Astrocyte of the spinal cord (primary cell): ENCODE measurements around the gene CCDC141.
"Not testable (repeated sequence)": the region's sequence is repeated elsewhere in the genome, so short reads cannot be mapped to it uniquely, and the experiment has no call there.

Experiments used
- DNase-seq: peaks from one replicate; pipeline ENCODE4 v3.0.0; 2011; ENCODE audit warnings: low read depth, low spot score
- H3K4me3 ChIP-seq: 2 replicates; pipeline ENCODE4 v1.5.1; 2011; ENCODE audit warnings: low read depth, mild to moderate bottlenecking, low read length, moderate library complexity
- CTCF ChIP-seq: IDR thresholded peaks from 2 replicates; pipeline ENCODE4 v1.5.1; 2012; ENCODE audit warnings: low read depth, mild to moderate bottlenecking, low read length, inconsistent platforms
- in situ Hi-C: cut with HindIII; loops from 2 replicates; pipeline ENCODE4 v1.10.0; 2017; ENCODE audit warnings: low sequenced_read_pairs

CCDC141 gene

GRCh38 chr2:179020156-179020750 lies 29.7 kb downstream of the CCDC141 start:
- in situ Hi-C loops, result no loop called here
- no peak for DNase-seq
- TF ChIP-seq CTCF, result peak; percentile 53
- no peak overlapping the region for H3K4me3 ChIP-seq

GRCh38 chr2:179019260-179019659 lies 30.7 kb downstream of the CCDC141 start:
- in situ Hi-C loops, result no loop called here
- TF ChIP-seq CTCF, result no peak
- H3K4me3 ChIP-seq, result no peak overlapping the region
- DNase-seq, result no peak

GRCh38 chr2:179017773-179018357 lies 32.1 kb downstream of the CCDC141 start:
- TF ChIP-seq CTCF, result no peak
- in situ Hi-C loops, result no loop called here
- H3K4me3 ChIP-seq, result no peak overlapping the region
- no peak for DNase-seq

- in situ Hi-C loops, H3K4me3 ChIP-seq: not testable (repeated sequence)
These were observed 35.7 kb downstream of the CCDC141 start for GRCh38 chr2:179014189-179014588.

GRCh38 chr2:179005976-179006375 lies 44.0 kb downstream of the CCDC141 start:
- DNase-seq, result no peak
- TF ChIP-seq CTCF, result no peak
- in situ Hi-C loops, result no loop called here
- H3K4me3 ChIP-seq, result no peak overlapping the region

More at GRCh38 chr2:179014189-179014588, 35.7 kb downstream of the CCDC141 start:
- not testable (repeated sequence) for DNase-seq

GRCh38 chr2:178999476-178999875 lies 50.5 kb downstream of the CCDC141 start:
- no peak for DNase-seq
- TF ChIP-seq CTCF, result no peak
- in situ Hi-C loops, result no loop called here
- H3K4me3 ChIP-seq, result no peak overlapping the region

- DNase-seq, result no peak
- in situ Hi-C loops, result no loop called here
- TF ChIP-seq CTCF, result no peak
- no peak overlapping the region for H3K4me3 ChIP-seq
These were observed 51.4 kb downstream of the CCDC141 start for GRCh38 chr2:178998539-178998938.
